AG09309 (cell line): ENCODE results near the gene POU5F1.
A peak's percentile ranks its signal among the peaks of the same experiment; 100 is the strongest.

Experiments used
- DNase-seq: peaks from one replicate; pipeline ENCODE4 v3.0.0-alpha.2; 2010; ENCODE audit warnings: low read depth
- H3K4me3 ChIP-seq: 2 replicates; pipeline ENCODE4 v1.5.1; 2011; ENCODE audit warnings: mild to moderate bottlenecking, low read depth, low read length, moderate library complexity; ENCODE audit not compliant: control insufficient read depth
- TF ChIP-seq, protein P1 (sequence below): IDR thresholded peaks from 2 replicates; pipeline ENCODE4 v1.5.1; 2011; ENCODE audit warnings: mild to moderate bottlenecking, low read depth, low read length, inconsistent platforms; ENCODE audit not compliant: insufficient read depth, control insufficient read depth; ENCODE audit errors: missing control alignments

POU5F1 gene

GRCh38 chr6:31115941-31116560, 54.4 kb downstream of the POU5F1 start:
- TF ChIP-seq, protein P1, sequence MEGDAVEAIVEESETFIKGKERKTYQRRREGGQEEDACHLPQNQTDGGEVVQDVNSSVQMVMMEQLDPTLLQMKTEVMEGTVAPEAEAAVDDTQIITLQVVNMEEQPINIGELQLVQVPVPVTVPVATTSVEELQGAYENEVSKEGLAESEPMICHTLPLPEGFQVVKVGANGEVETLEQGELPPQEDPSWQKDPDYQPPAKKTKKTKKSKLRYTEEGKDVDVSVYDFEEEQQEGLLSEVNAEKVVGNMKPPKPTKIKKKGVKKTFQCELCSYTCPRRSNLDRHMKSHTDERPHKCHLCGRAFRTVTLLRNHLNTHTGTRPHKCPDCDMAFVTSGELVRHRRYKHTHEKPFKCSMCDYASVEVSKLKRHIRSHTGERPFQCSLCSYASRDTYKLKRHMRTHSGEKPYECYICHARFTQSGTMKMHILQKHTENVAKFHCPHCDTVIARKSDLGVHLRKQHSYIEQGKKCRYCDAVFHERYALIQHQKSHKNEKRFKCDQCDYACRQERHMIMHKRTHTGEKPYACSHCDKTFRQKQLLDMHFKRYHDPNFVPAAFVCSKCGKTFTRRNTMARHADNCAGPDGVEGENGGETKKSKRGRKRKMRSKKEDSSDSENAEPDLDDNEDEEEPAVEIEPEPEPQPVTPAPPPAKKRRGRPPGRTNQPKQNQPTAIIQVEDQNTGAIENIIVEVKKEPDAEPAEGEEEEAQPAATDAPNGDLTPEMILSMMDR: no peak
- DNase-seq: no peak
- H3K4me3 ChIP-seq: no peak overlapping the region

- no peak overlapping the region for H3K4me3 ChIP-seq
- TF ChIP-seq, protein P1: peak; percentile 7
- DNase-seq: no peak
These were observed 55.3 kb downstream of the POU5F1 start for GRCh38 chr6:31114970-31115849.

- peak within 1 kb of the TSS; percentile 4; the same call in 1 of the 2 replicates for H3K4me3 ChIP-seq
- DNase-seq: peak; percentile 82
- TF ChIP-seq, protein P1: no peak
These were observed 56.0 kb downstream of the POU5F1 start, which contains the start of gene PSORS1C1 for GRCh38 chr6:31114541-31114878. Gene PSORS1C1, plus strand, starts transcription at chr6:31114800. Its CDS starts 14,833 bp downstream, at chr6:31129633.
